Measurements from ENCODE around the gene HNF4A. TPM values are rescaled to one million over a fixed set of nuclear protein-coding genes. Genes with fewer than 3 reads are reported as not detected.
A peak's percentile ranks its signal among the peaks of the same experiment; 100 is the strongest.

Gene HNF4A
- total RNA-seq, 6 experiments from 2014 or later = 101 to 255 (median 157) TPM

- Histone ChIP-seq H3K36me3 (no peaks in the 10 kb centered on the region), H3K27ac (no peak overlapping the region), H3K4me1 (peaks cover 0 to 8% (median 0%) of the 10 kb centered on the region in 4 donors), H3K4me3 (no peak overlapping the region), H3K9me3 (no peaks in the 10 kb centered on the region), H3K27me3 (no peaks in the 10 kb centered on the region)
- intact Hi-C loops (cut with DNase I) = no loop called here
- WGBS (ENCODE audit: insufficient coverage, low coverage, low lambda C conversion rate, missing lambda C conversion rate) = 100% methylated on average over 1 of the region's 6 CpGs
- no peak for TF ChIP-seq POLR2A (IDR thresholded peaks at IDR 0.05)
- TF ChIP-seq, protein P1, sequence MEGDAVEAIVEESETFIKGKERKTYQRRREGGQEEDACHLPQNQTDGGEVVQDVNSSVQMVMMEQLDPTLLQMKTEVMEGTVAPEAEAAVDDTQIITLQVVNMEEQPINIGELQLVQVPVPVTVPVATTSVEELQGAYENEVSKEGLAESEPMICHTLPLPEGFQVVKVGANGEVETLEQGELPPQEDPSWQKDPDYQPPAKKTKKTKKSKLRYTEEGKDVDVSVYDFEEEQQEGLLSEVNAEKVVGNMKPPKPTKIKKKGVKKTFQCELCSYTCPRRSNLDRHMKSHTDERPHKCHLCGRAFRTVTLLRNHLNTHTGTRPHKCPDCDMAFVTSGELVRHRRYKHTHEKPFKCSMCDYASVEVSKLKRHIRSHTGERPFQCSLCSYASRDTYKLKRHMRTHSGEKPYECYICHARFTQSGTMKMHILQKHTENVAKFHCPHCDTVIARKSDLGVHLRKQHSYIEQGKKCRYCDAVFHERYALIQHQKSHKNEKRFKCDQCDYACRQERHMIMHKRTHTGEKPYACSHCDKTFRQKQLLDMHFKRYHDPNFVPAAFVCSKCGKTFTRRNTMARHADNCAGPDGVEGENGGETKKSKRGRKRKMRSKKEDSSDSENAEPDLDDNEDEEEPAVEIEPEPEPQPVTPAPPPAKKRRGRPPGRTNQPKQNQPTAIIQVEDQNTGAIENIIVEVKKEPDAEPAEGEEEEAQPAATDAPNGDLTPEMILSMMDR (IDR thresholded peaks at IDR 0.05) = no peak
- no peak for DNase-seq
- no peak for ATAC-seq
These were observed 4.9 kb upstream of the HNF4A start for GRCh38 chr20:44350567-44350966.

- DNase-seq = no peak
- Histone ChIP-seq H3K4me3 (peak overlapping the region; percentile 54 to 61 (median 58)), H3K4me1 (peaks cover 0 to 33% (median 3%) of the 10 kb centered on the region in 4 donors), H3K27ac (peak overlapping the region in 2 of 3 donors; percentile 32 to 58), H3K27me3 (no peaks in the 10 kb centered on the region), H3K9me3 (no peaks in the 10 kb centered on the region), H3K36me3 (peaks cover 0 to 5% (median 2%) of the 10 kb centered on the region in 4 donors)
- peak in 3 of 4 donors; percentile 41 to 77 (median 52) for ATAC-seq
- TF ChIP-seq, protein P1 (IDR thresholded peaks at IDR 0.05) = no peak
- TF ChIP-seq POLR2A (IDR thresholded peaks at IDR 0.05) = no peak
- 28% methylated on average over 6 of the region's 6 CpGs for WGBS (ENCODE audit: insufficient coverage, low coverage, low lambda C conversion rate, missing lambda C conversion rate)
- intact Hi-C loops (cut with DNase I) = no loop called here
These were observed 461 bp upstream of the HNF4A start for GRCh38 chr20:44354979-44355497.

DNA sequence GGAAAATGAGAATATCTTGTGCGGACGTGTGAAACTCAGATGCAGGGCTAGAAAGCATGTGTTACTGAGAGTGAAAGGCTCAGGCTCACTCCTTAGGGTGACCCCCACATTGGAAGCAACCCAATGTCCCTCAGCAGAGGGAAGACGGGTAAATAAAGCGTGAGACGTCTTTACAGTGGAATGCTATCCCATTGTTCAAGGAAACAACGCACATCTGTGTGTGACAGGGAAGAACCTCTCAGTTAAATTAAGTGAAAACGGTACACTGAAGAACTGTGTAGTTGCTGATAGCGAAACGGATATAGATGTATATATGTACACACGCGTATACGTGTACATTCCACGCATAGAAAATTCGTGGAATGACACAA lies 839 bp downstream of the HNF4A start:
- 38% methylated on average over 14 of the region's 14 CpGs for WGBS (ENCODE audit: insufficient coverage, low coverage, low lambda C conversion rate, missing lambda C conversion rate)
- H3K9me3 ChIP-seq = no peaks in the 10 kb centered on the region
- H3K4me3 ChIP-seq = peak overlapping the region; percentile 54 to 61 (median 58)
- ATAC-seq = no peak
- no peak for TF ChIP-seq POLR2A (IDR thresholded peaks at IDR 0.05)
- TF ChIP-seq, protein P1 (IDR thresholded peaks at IDR 0.05) = no peak
- no peaks in the 10 kb centered on the region for H3K27me3 ChIP-seq
- peaks cover 0 to 33% (median 3%) of the 10 kb centered on the region in 4 donors for H3K4me1 ChIP-seq
- H3K36me3 ChIP-seq = peaks cover 0 to 11% (median 3%) of the 10 kb centered on the region in 4 donors
- DNase-seq = no peak
- H3K27ac ChIP-seq = peak overlapping the region; percentile 32 to 58 (median 51)
- intact Hi-C loops (cut with DNase I) = no loop called here

GRCh38 chr20:44357020-44357419 lies 1.5 kb downstream of the HNF4A start:
- 40% methylated on average over 2 of the region's 2 CpGs for WGBS (ENCODE audit: insufficient coverage, low coverage, low lambda C conversion rate, missing lambda C conversion rate)

More at GRCh38 chr20:44357020-44357419, 1.5 kb downstream of the HNF4A start:
- peak overlapping the region in 1 of 3 donors; percentile 58 for H3K27ac ChIP-seq
- DNase-seq (no peak), ATAC-seq (no peak)
- no peak for TF ChIP-seq POLR2A (IDR thresholded peaks at IDR 0.05)
- TF ChIP-seq, protein P1 (IDR thresholded peaks at IDR 0.05) = no peak
- no peaks in the 10 kb centered on the region for H3K27me3 ChIP-seq
- peaks cover 0 to 33% (median 3%) of the 10 kb centered on the region in 4 donors for H3K4me1 ChIP-seq
- H3K4me3 ChIP-seq = peak overlapping the region in 1 of 3 donors; percentile 58
- H3K36me3 ChIP-seq = peaks cover 0 to 11% (median 3%) of the 10 kb centered on the region in 4 donors
- no peaks in the 10 kb centered on the region for H3K9me3 ChIP-seq
- intact Hi-C loops (cut with DNase I) = no loop called here
